DND-41 (cell line): Measurements from ENCODE around the gene FBXW12.

ENCODE experiments used
- ATAC-seq: fragments of 200-7000 bp; cut with Tn5 transposase; 3 replicates; pipeline ENCODE4 v1.9.1; 2021; ENCODE audit warnings: low read depth; ENCODE audit not compliant: insufficient read depth
- DNase-seq: peaks from one replicate; pipeline ENCODE4 v3.0.0-alpha.2; 2020
- H2AFZ ChIP-seq: 2 replicates; pipeline ENCODE4 v1.6.0; 2012; ENCODE audit warnings: low read depth, low read length
- H3K27ac ChIP-seq: 2 replicates; pipeline ENCODE4 v1.5.1; 2012; ENCODE audit warnings: low read length, inconsistent platforms
- H3K27me3 ChIP-seq: fragments of 200-600 bp; sonication (generic); 2 replicates; pipeline ENCODE4 v1.6.0; 2012; ENCODE audit warnings: low read length, mild to moderate bottlenecking, inconsistent platforms; ENCODE audit not compliant: insufficient read depth, poor library complexity
- H3K36me3 ChIP-seq: 2 replicates; pipeline ENCODE4 v1.5.1; 2012; ENCODE audit warnings: low read length, inconsistent platforms; ENCODE audit not compliant: insufficient read depth
- H3K4me1 ChIP-seq: 2 replicates; pipeline ENCODE4 v1.5.1; 2012; ENCODE audit warnings: mild to moderate bottlenecking, low read length; ENCODE audit not compliant: insufficient read depth
- H3K4me2 ChIP-seq: 2 replicates; pipeline ENCODE4 v1.6.0; 2012; ENCODE audit warnings: mild to moderate bottlenecking, moderate library complexity, low read length, inconsistent platforms; ENCODE audit not compliant: insufficient read depth
- H3K4me3 ChIP-seq, 2 experiments: fragments of 200-600 bp in 1 of 2; shearing (Covaris generic) in 1 of 2; 2 replicates each; pipeline ENCODE4 v1.5.1; 2012 to 2016; ENCODE audit warnings: inconsistent platforms in 2 of 2, low read length in 2 of 2, mild to moderate bottlenecking in 2 of 2, low read depth in 1 of 2, moderate library complexity in 1 of 2
- H3K79me2 ChIP-seq: 2 replicates; pipeline ENCODE4 v1.6.0; 2012; ENCODE audit warnings: low read length, inconsistent platforms; ENCODE audit not compliant: insufficient read depth
- H3K9ac ChIP-seq: 2 replicates; pipeline ENCODE4 v1.6.0; 2012; ENCODE audit warnings: low read depth, mild to moderate bottlenecking, inconsistent platforms, low read length, moderate library complexity
- H3K9me3 ChIP-seq: 2 replicates; pipeline ENCODE4 v1.5.1; 2012; ENCODE audit warnings: low read length, moderate library complexity, mild to moderate bottlenecking, inconsistent platforms; ENCODE audit not compliant: insufficient read depth, severe bottlenecking
- H4K20me1 ChIP-seq: 2 replicates; pipeline ENCODE4 v1.6.0; 2012; ENCODE audit warnings: low read length; ENCODE audit not compliant: insufficient read depth
- EZH2 ChIP-seq: IDR thresholded peaks from 3 replicates; pipeline ENCODE4 v1.6.1; 2012; ENCODE audit warnings: borderline replicate concordance, low read depth, mild to moderate bottlenecking, moderate library complexity, low read length, inconsistent platforms; ENCODE audit not compliant: severe bottlenecking
- TF ChIP-seq, protein P1 (sequence below): IDR thresholded peaks from 2 replicates; pipeline ENCODE4 v1.5.1; 2012; ENCODE audit warnings: borderline replicate concordance, low read length, moderate library complexity, mild to moderate bottlenecking; ENCODE audit not compliant: poor library complexity, severe bottlenecking; ENCODE audit errors: extremely low read depth

The FBXW12 gene

GRCh38 chr3:48397767-48398681 is 26.0 kb downstream of the FBXW12 start:
- Histone ChIP-seq H3K27me3 (peaks cover 3% of the 10 kb centered on the region), H4K20me1 (no peaks in the 10 kb centered on the region), H3K4me3 (no peak overlapping the region), H3K4me2 (no peak overlapping the region), H2AFZ (no peak overlapping the region), H3K79me2 (no peaks in the 10 kb centered on the region), H3K27ac (no peak overlapping the region), H3K36me3 (no peaks in the 10 kb centered on the region), H3K9me3 (no peaks in the 10 kb centered on the region), H3K9ac (no peak overlapping the region), H3K4me1 (no peaks in the 10 kb centered on the region)
- DNase-seq (no peak), ATAC-seq (no peak)
- TF ChIP-seq EZH2 = no peak

DNA sequence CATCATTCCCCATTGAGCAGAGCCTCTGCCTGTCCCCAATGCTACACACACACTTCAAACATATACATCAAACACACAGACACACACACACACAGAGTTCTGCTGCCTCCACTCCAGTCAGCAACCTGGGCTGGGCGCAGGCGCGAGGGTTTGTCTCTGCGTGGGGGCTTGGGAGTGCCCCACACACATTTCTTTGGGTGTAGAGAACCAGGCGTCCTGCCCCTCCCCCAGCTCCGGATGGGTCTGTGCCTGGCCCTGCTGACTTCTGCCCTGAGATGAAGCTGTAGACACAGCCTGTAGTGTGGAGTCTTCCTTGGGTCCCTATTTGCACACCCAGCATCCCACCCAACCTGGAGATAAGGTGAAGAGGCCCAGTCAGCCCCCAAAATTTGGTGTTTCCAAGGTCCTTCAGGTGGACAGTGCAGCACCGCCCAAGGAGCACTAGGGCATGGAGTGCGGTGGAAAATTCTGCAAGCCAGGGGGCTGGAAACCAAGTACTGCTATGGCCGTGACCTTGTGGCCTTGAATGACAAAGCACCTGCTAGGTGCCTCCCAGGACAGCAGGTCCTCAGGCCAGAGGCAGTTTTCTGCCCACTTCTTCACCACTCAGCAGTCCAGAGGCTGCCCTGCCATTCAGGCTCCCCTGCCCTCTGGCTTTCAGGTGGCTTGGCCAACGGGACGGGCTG is 26.8 kb downstream of the FBXW12 start:
- Histone ChIP-seq H4K20me1 (no peaks in the 10 kb centered on the region), H3K9me3 (no peaks in the 10 kb centered on the region), H2AFZ (no peak overlapping the region), H3K4me3 (no peak overlapping the region), H3K4me1 (no peaks in the 10 kb centered on the region), H3K36me3 (no peaks in the 10 kb centered on the region), H3K9ac (no peak overlapping the region), H3K79me2 (no peaks in the 10 kb centered on the region), H3K27ac (no peak overlapping the region), H3K27me3 (peaks cover 3% of the 10 kb centered on the region), H3K4me2 (no peak overlapping the region)
- DNase-seq (no peak), ATAC-seq (no peak)
- no peak for TF ChIP-seq EZH2
- TF ChIP-seq, protein P1, sequence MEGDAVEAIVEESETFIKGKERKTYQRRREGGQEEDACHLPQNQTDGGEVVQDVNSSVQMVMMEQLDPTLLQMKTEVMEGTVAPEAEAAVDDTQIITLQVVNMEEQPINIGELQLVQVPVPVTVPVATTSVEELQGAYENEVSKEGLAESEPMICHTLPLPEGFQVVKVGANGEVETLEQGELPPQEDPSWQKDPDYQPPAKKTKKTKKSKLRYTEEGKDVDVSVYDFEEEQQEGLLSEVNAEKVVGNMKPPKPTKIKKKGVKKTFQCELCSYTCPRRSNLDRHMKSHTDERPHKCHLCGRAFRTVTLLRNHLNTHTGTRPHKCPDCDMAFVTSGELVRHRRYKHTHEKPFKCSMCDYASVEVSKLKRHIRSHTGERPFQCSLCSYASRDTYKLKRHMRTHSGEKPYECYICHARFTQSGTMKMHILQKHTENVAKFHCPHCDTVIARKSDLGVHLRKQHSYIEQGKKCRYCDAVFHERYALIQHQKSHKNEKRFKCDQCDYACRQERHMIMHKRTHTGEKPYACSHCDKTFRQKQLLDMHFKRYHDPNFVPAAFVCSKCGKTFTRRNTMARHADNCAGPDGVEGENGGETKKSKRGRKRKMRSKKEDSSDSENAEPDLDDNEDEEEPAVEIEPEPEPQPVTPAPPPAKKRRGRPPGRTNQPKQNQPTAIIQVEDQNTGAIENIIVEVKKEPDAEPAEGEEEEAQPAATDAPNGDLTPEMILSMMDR = no peak

GRCh38 chr3:48399387-48400172 is 27.6 kb downstream of the FBXW12 start:
- H3K9me3 ChIP-seq = no peaks in the 10 kb centered on the region
- no peak overlapping the region for H3K27ac ChIP-seq
- TF ChIP-seq EZH2 = no peak
- TF ChIP-seq, protein P1 = no peak
- no peaks in the 10 kb centered on the region for H3K4me1 ChIP-seq
- H2AFZ ChIP-seq = no peak overlapping the region
- H3K4me3 ChIP-seq = no peak overlapping the region
- H3K36me3 ChIP-seq = no peaks in the 10 kb centered on the region
- no peaks in the 10 kb centered on the region for H4K20me1 ChIP-seq
- DNase-seq = no peak
- no peak overlapping the region for H3K4me2 ChIP-seq
- H3K79me2 ChIP-seq = no peaks in the 10 kb centered on the region
- ATAC-seq = no peak
- peaks cover 3% of the 10 kb centered on the region for H3K27me3 ChIP-seq
- no peak overlapping the region for H3K9ac ChIP-seq
